Fibroblast of villous mesenchyme (primary cell): ENCODE results near the gene CDX1. TPM values are rescaled to one million over a fixed set of nuclear protein-coding genes. Genes with fewer than 3 reads are reported as not detected.

Experiments
- DNase-seq: peaks from one replicate; pipeline ENCODE4 v3.0.0-alpha.2; 2010; ENCODE audit warnings: low read depth
- H3K4me3 ChIP-seq: 2 replicates; pipeline ENCODE4 v1.5.1; 2011; ENCODE audit warnings: low read depth, mild to moderate bottlenecking, low read length
- total RNA-seq: library from RNA; depleted of rRNA; stranded (reverse); fragments of >200 nt; gene quantifications from 2 replicates; pipeline ENCODE4 v1.2.3, GENCODE V29; 2012
- TF ChIP-seq, protein P1 (sequence below): IDR thresholded peaks from 2 replicates; pipeline ENCODE4 v1.5.1; 2012; ENCODE audit warnings: low read depth, mild to moderate bottlenecking, low read length; ENCODE audit not compliant: insufficient read depth

CDX1 gene
- total RNA-seq, 1 donor, result under 0.01 TPM

- peak; percentile 92 for DNase-seq
- TF ChIP-seq, protein P1, sequence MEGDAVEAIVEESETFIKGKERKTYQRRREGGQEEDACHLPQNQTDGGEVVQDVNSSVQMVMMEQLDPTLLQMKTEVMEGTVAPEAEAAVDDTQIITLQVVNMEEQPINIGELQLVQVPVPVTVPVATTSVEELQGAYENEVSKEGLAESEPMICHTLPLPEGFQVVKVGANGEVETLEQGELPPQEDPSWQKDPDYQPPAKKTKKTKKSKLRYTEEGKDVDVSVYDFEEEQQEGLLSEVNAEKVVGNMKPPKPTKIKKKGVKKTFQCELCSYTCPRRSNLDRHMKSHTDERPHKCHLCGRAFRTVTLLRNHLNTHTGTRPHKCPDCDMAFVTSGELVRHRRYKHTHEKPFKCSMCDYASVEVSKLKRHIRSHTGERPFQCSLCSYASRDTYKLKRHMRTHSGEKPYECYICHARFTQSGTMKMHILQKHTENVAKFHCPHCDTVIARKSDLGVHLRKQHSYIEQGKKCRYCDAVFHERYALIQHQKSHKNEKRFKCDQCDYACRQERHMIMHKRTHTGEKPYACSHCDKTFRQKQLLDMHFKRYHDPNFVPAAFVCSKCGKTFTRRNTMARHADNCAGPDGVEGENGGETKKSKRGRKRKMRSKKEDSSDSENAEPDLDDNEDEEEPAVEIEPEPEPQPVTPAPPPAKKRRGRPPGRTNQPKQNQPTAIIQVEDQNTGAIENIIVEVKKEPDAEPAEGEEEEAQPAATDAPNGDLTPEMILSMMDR, result no peak
- no peak overlapping the region for H3K4me3 ChIP-seq
These were observed 24.9 kb upstream of the CDX1 start for GRCh38 chr5:150141544-150142184.

GRCh38 chr5:150142185-150142958, 24.2 kb upstream of the CDX1 start:
- no peak overlapping the region for H3K4me3 ChIP-seq
- DNase-seq, result no peak
- TF ChIP-seq, protein P1, result no peak

- TF ChIP-seq, protein P1, result no peak
- peak; percentile 98 for DNase-seq
- no peak overlapping the region for H3K4me3 ChIP-seq
These were observed 23.6 kb upstream of the CDX1 start for GRCh38 chr5:150142959-150143349.

- H3K4me3 ChIP-seq, result peak overlapping the region; percentile 24
- TF ChIP-seq, protein P1, result no peak
These were observed 23.0 kb upstream of the CDX1 start for GRCh38 chr5:150143350-150144245.

DNA sequence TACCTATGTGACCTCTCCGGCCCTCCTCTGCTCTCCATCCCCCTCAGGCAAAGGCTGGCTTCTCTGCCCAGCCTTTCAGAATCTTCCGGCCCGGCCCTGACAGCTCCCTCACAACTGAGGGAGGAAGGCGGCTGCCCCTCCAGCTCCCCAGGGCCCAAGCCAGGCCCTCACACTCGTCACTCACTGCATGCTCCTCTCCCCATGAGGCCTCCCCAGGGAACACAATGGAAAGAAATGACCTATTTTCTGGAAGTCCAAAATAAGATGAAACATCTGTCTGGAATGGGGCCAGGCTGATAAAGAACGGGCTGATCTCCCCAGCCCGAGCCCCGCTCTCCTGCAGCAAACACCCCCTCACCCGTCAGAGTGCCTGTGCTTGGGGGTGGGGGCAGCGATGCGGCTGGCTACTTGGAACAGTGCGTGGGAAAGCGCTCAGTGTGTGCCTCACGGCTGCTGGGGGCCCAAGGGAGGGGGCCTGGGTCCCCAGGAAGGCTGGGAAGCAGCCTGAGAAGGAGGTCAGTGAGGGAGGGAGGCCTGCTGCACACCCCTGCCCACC, 22.3 kb upstream of the CDX1 start:
- DNase-seq, result peak; percentile 92

More at GRCh38 chr5:150143350-150144245, 23.0 kb upstream of the CDX1 start:
- DNase-seq, result peak; percentile 97

GRCh38 chr5:150144879-150145278, 21.7 kb upstream of the CDX1 start:
- H3K4me3 ChIP-seq, result no peak overlapping the region
- TF ChIP-seq, protein P1, result no peak
- no peak for DNase-seq

More for the DNA sequence above, 22.3 kb upstream of the CDX1 start:
- peak overlapping the region; percentile 24 for H3K4me3 ChIP-seq
- TF ChIP-seq, protein P1, result no peak
